ENCODE results near the gene FEZ2. TPM values are rescaled to one million over a fixed set of nuclear protein-coding genes. Genes with fewer than 3 reads are reported as not detected.

The FEZ2 gene
- total and polyA plus RNA-seq, 2 experiments from 2014 or later: 28.0 to 32.9 TPM

DNA sequence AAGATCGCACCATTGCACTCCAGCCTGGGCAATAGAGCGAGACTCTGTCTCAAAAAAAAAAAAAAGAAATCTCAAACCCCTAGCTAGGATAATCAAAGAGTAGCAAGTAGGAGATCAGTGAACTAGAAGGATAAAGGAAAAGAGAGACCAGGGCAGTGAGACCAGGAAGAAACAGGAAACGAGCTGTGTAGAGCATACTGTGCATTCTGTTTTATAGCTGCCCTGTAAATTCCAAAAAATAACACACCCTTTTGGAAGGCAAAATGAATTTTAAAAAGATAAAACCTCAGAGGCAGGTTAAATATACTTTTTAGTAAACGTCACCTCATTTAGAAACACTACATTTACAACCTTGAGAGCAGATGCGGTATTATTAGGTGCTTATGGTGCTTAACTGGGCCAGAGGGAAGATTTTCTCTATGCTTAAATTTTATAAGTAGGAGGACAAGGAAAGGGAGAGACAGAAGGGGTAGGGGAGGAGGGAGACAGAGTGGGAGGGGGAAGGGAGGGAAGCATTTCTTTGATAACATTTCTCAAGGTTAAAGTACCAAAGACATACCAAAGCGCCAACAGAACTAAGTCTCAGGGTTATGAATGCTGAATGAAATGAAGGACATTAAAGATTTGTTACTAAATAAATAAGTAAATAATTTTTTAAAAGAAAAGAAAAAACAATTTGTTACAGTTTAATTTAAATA, 30.1 kb downstream of the FEZ2 start (continued):
- TF ChIP-seq, protein P1, sequence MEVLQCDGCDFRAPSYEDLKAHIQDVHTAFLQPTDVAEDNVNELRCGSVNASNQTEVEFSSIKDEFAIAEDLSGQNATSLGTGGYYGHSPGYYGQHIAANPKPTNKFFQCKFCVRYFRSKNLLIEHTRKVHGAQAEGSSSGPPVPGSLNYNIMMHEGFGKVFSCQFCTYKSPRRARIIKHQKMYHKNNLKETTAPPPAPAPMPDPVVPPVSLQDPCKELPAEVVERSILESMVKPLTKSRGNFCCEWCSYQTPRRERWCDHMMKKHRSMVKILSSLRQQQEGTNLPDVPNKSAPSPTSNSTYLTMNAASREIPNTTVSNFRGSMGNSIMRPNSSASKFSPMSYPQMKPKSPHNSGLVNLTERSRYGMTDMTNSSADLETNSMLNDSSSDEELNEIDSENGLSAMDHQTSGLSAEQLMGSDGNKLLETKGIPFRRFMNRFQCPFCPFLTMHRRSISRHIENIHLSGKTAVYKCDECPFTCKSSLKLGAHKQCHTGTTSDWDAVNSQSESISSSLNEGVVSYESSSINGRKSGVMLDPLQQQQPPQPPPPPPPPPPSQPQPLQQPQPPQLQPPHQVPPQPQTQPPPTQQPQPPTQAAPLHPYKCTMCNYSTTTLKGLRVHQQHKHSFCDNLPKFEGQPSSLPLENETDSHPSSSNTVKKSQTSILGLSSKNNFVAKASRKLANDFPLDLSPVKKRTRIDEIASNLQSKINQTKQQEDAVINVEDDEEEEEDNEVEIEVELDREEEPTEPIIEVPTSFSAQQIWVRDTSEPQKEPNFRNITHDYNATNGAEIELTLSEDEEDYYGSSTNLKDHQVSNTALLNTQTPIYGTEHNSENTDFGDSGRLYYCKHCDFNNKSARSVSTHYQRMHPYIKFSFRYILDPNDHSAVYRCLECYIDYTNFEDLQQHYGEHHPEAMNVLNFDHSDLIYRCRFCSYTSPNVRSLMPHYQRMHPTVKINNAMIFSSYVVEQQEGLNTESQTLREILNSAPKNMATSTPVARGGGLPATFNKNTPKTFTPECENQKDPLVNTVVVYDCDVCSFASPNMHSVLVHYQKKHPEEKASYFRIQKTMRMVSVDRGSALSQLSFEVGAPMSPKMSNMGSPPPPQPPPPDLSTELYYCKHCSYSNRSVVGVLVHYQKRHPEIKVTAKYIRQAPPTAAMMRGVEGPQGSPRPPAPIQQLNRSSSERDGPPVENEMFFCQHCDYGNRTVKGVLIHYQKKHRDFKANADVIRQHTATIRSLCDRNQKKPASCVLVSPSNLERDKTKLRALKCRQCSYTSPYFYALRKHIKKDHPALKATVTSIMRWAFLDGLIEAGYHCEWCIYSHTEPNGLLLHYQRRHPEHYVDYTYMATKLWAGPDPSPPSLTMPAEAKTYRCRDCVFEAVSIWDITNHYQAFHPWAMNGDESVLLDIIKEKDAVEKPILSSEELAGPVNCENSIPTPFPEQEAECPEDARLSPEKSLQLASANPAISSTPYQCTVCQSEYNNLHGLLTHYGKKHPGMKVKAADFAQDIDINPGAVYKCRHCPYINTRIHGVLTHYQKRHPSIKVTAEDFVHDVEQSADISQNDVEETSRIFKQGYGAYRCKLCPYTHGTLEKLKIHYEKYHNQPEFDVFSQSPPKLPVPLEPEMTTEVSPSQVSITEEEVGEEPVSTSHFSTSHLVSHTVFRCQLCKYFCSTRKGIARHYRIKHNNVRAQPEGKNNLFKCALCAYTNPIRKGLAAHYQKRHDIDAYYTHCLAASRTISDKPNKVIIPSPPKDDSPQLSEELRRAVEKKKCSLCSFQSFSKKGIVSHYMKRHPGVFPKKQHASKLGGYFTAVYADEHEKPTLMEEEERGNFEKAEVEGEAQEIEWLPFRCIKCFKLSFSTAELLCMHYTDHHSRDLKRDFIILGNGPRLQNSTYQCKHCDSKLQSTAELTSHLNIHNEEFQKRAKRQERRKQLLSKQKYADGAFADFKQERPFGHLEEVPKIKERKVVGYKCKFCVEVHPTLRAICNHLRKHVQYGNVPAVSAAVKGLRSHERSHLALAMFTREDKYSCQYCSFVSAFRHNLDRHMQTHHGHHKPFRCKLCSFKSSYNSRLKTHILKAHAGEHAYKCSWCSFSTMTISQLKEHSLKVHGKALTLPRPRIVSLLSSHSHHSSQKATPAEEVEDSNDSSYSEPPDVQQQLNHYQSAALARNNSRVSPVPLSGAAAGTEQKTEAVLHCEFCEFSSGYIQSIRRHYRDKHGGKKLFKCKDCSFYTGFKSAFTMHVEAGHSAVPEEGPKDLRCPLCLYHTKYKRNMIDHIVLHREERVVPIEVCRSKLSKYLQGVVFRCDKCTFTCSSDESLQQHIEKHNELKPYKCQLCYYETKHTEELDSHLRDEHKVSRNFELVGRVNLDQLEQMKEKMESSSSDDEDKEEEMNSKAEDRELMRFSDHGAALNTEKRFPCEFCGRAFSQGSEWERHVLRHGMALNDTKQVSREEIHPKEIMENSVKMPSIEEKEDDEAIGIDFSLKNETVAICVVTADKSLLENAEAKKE (CRISPR knock-in tag; IDR thresholded peaks at IDR 0.05): no peak
- TF ChIP-seq CREB1 (CRISPR knock-in tag; IDR thresholded peaks at IDR 0.05; ENCODE audit: low read depth): no peak

DNA sequence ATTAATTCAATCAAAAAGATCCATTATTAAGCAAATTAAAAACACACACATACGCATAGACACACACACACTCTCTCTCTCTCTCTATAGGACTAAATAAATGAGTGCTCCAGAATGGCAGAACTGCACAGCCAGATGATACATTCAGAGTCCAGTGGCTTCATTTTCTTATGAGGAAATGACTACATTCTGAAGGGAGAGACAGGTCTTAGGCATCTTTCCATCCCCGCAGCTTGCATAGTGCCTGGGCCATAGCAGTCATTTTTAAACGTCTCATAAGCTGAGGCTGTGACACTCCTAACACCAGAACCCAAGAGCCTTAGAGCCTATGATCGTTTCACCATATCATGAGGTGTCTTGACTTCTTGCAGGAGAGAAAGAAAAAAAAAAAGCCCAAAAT, 31.1 kb downstream of the FEZ2 start:
- no peaks in the 10 kb centered on the region for H3F3A ChIP-seq (replicated peaks; ENCODE audit: low read depth)
- H3K27ac ChIP-seq (ENCODE audit: low read depth): no peak overlapping the region
- ATAC-seq (no peak), DNase-seq (ENCODE audit: low spot score) (no peak)
- peaks cover 35% of the 10 kb centered on the region for H3K4me1 ChIP-seq (ENCODE audit: insufficient read depth)
- no peaks in the 10 kb centered on the region; the same call in 2 of the 3 replicates for H3K9me3 Mint-ChIP-seq
- no peak overlapping the region for H2AFZ ChIP-seq
- no peaks in the 10 kb centered on the region for H3K9me2 ChIP-seq (ENCODE audit: insufficient read depth)
- H3K4me1 Mint-ChIP-seq: peaks cover 57% of the 10 kb centered on the region
- peak overlapping the region; percentile 1; the same call in 1 of the 2 replicates for H3K27ac Mint-ChIP-seq
- H3K27me3 ChIP-seq (ENCODE audit: insufficient read depth): no peaks in the 10 kb centered on the region
- peaks cover 4% of the 10 kb centered on the region for H3K27me3 Mint-ChIP-seq (ENCODE audit: insufficient read depth, low read depth, poor library complexity)
- no peak overlapping the region for H3K4me3 Mint-ChIP-seq
- no peaks in the 10 kb centered on the region for H3K36me3 ChIP-seq (ENCODE audit: insufficient read depth)
- H3K79me2 ChIP-seq (replicated peaks; ENCODE audit: insufficient read depth): peaks cover 12% of the 10 kb centered on the region; the same call in 1 of the 2 replicates
- H3K4me2 ChIP-seq: no peak overlapping the region
- H3K36me3 Mint-ChIP-seq (ENCODE audit: low read depth): peaks cover 14% of the 10 kb centered on the region; the same call in 2 of the 3 replicates
- no peak overlapping the region for H3K4me3 ChIP-seq
- no peaks in the 10 kb centered on the region for H4K20me1 ChIP-seq (replicated peaks; ENCODE audit: insufficient read depth)
- TF ChIP-seq, protein P2, sequence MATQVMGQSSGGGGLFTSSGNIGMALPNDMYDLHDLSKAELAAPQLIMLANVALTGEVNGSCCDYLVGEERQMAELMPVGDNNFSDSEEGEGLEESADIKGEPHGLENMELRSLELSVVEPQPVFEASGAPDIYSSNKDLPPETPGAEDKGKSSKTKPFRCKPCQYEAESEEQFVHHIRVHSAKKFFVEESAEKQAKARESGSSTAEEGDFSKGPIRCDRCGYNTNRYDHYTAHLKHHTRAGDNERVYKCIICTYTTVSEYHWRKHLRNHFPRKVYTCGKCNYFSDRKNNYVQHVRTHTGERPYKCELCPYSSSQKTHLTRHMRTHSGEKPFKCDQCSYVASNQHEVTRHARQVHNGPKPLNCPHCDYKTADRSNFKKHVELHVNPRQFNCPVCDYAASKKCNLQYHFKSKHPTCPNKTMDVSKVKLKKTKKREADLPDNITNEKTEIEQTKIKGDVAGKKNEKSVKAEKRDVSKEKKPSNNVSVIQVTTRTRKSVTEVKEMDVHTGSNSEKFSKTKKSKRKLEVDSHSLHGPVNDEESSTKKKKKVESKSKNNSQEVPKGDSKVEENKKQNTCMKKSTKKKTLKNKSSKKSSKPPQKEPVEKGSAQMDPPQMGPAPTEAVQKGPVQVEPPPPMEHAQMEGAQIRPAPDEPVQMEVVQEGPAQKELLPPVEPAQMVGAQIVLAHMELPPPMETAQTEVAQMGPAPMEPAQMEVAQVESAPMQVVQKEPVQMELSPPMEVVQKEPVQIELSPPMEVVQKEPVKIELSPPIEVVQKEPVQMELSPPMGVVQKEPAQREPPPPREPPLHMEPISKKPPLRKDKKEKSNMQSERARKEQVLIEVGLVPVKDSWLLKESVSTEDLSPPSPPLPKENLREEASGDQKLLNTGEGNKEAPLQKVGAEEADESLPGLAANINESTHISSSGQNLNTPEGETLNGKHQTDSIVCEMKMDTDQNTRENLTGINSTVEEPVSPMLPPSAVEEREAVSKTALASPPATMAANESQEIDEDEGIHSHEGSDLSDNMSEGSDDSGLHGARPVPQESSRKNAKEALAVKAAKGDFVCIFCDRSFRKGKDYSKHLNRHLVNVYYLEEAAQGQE (IDR thresholded peaks at IDR 0.05; ENCODE audit: unreplicated experiment): no peak
- TF ChIP-seq, protein P1 (CRISPR knock-in tag; IDR thresholded peaks at IDR 0.05): no peak
- TF ChIP-seq NANOG (IDR thresholded peaks at IDR 0.05; ENCODE audit: borderline replicate concordance): no peak

Measured in GM23338 (cell line).